IPS DF 4.7 (cell line): ENCODE data around the gene OTOP2.

Source experiments
- DNase-seq: peaks from one replicate; pipeline ENCODE4 v3.0.0-alpha.2; 2013; ENCODE audit warnings: low spot score; ENCODE audit errors: extremely low read depth

Gene OTOP2

GRCh38 chr17:74924250-74924948, at the start of gene OTOP2:
Gene OTOP2 (plus strand): TSS chr17:74924273. CDS start chr17:74924633, 360 bp downstream.
- no peak for DNase-seq

- DNase-seq, result no peak
Observed at GRCh38 chr17:74874615-74875037, 49.4 kb upstream of the OTOP2 start.

- DNase-seq, result no peak
Observed at GRCh38 chr17:74875155-74875976, 48.7 kb upstream of the OTOP2 start.

- no peak for DNase-seq
Observed at GRCh38 chr17:74875977-74876593, 48.0 kb upstream of the OTOP2 start.

- no peak for DNase-seq
Observed at GRCh38 chr17:74877592-74878548, 46.2 kb upstream of the OTOP2 start.

- no peak for DNase-seq
Observed at GRCh38 chr17:74878658-74879057, 45.4 kb upstream of the OTOP2 start.

- DNase-seq, result no peak
Observed at GRCh38 chr17:74879308-74879707, 44.8 kb upstream of the OTOP2 start.

- DNase-seq, result no peak
Observed at GRCh38 chr17:74881073-74881472, 43.0 kb upstream of the OTOP2 start.

GRCh38 chr17:74882517-74883240, 41.4 kb upstream of the OTOP2 start:
- no peak for DNase-seq

- DNase-seq, result no peak
Observed at GRCh38 chr17:74883241-74883745, 40.8 kb upstream of the OTOP2 start.

GRCh38 chr17:74888469-74888868, 35.6 kb upstream of the OTOP2 start:
- DNase-seq, result no peak

- DNase-seq, result no peak
Observed at GRCh38 chr17:74890554-74890953, 33.5 kb upstream of the OTOP2 start.

GRCh38 chr17:74892013-74892841, 31.8 kb upstream of the OTOP2 start:
- no peak for DNase-seq

GRCh38 chr17:74892974-74893911, 30.8 kb upstream of the OTOP2 start, which contains the start of gene FADS6:
Gene FADS6 (minus strand): TSS chr17:74893633. CDS start chr17:74893595, 38 bp downstream.
- no peak for DNase-seq

GRCh38 chr17:74893936-74894671, 30.0 kb upstream of the OTOP2 start:
- no peak for DNase-seq

GRCh38 chr17:74898376-74898946, 25.6 kb upstream of the OTOP2 start:
- no peak for DNase-seq

- no peak for DNase-seq
Observed at GRCh38 chr17:74900208-74900607, 23.9 kb upstream of the OTOP2 start.
